ENCODE results near the gene UPK1A. TPM values are rescaled to one million over a fixed set of nuclear protein-coding genes. Genes with fewer than 3 reads are reported as not detected.

UPK1A gene
- total and polyA plus RNA-seq, 9 of the 15 experiments (the other 6 are each of a cell fraction or from before 2014, with no cell fraction given), result 0.06 to 0.13 TPM; not detected in 7

DNA sequence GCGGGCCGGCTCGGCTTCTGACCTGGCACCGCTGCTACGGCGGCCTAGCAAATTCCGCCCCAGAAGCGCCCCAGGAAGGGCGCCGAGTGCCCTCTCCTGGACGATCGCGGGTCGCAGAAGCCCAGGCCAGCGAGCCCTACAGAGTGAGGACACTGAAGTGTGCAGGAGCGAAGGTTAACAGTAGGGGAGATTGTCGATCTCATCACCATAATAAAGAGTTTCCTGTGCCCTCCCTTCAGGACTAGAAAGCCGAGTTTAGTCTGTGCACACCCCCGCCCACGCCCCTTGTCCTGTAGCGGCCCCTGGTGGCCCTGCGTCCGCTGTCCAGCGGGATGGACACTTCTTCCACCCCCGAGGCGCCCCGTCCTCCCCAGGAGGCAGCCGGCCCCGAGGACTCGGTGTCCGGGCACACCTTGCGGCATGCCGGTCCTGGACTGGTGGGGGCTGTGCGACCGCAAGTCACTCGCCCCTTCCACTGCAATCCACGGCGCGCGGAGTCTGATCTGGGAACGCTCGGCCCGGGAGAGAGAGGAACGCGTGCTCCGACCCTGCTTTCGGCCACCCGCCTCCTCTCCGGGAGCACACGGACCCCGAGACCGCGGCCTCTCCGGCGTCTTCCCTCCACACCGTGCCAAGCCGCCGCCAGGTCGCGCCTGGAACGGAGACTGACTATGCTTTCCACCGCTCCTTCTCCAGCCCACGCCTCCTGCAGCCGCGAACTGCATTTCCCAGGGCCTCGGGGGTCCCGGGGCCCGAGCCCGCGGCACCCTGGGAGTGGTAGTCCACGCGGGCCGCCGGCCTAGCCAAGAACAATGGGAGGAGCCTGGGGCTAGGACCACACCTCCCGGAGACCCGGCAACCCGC lies 50.7 kb downstream of the UPK1A start (continued):
- TF ChIP-seq, protein P1, sequence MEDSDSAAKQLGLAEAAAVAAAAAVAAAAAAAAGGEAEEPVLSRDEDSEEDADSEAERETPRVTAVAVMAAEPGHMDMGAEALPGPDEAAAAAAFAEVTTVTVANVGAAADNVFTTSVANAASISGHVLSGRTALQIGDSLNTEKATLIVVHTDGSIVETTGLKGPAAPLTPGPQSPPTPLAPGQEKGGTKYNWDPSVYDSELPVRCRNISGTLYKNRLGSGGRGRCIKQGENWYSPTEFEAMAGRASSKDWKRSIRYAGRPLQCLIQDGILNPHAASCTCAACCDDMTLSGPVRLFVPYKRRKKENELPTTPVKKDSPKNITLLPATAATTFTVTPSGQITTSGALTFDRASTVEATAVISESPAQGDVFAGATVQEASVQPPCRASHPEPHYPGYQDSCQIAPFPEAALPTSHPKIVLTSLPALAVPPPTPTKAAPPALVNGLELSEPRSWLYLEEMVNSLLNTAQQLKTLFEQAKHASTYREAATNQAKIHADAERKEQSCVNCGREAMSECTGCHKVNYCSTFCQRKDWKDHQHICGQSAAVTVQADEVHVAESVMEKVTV (CRISPR knock-in tag; IDR thresholded peaks at IDR 0.05), result peak; percentile 92
- TF ChIP-seq MTA2 (IDR thresholded peaks at IDR 0.05; ENCODE audit: low read depth) (no peak), JUND (IDR thresholded peaks at IDR 0.05; ENCODE audit: borderline replicate concordance, low read depth, low read length) (peak; percentile 67), JUND (tag; IDR thresholded peaks at IDR 0.05; ENCODE audit: borderline replicate concordance, low read depth, low read length) (no peak), SIN3B (IDR thresholded peaks at IDR 0.05; ENCODE audit: low read depth) (no peak), SPI1 (IDR thresholded peaks at IDR 0.05; ENCODE audit: borderline replicate concordance, low read depth, low read length) (no peak)
- TF ChIP-seq, protein P2, sequence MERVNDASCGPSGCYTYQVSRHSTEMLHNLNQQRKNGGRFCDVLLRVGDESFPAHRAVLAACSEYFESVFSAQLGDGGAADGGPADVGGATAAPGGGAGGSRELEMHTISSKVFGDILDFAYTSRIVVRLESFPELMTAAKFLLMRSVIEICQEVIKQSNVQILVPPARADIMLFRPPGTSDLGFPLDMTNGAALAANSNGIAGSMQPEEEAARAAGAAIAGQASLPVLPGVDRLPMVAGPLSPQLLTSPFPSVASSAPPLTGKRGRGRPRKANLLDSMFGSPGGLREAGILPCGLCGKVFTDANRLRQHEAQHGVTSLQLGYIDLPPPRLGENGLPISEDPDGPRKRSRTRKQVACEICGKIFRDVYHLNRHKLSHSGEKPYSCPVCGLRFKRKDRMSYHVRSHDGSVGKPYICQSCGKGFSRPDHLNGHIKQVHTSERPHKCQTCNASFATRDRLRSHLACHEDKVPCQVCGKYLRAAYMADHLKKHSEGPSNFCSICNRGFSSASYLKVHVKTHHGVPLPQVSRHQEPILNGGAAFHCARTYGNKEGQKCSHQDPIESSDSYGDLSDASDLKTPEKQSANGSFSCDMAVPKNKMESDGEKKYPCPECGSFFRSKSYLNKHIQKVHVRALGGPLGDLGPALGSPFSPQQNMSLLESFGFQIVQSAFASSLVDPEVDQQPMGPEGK (CRISPR knock-in tag; IDR thresholded peaks at IDR 0.05; ENCODE audit: borderline replicate concordance), result no peak
- TF ChIP-seq, protein P3, sequence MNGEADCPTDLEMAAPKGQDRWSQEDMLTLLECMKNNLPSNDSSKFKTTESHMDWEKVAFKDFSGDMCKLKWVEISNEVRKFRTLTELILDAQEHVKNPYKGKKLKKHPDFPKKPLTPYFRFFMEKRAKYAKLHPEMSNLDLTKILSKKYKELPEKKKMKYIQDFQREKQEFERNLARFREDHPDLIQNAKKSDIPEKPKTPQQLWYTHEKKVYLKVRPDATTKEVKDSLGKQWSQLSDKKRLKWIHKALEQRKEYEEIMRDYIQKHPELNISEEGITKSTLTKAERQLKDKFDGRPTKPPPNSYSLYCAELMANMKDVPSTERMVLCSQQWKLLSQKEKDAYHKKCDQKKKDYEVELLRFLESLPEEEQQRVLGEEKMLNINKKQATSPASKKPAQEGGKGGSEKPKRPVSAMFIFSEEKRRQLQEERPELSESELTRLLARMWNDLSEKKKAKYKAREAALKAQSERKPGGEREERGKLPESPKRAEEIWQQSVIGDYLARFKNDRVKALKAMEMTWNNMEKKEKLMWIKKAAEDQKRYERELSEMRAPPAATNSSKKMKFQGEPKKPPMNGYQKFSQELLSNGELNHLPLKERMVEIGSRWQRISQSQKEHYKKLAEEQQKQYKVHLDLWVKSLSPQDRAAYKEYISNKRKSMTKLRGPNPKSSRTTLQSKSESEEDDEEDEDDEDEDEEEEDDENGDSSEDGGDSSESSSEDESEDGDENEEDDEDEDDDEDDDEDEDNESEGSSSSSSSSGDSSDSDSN (IDR thresholded peaks at IDR 0.05; ENCODE audit: borderline replicate concordance in 1 of 2, low read depth in 2 of 2, low read length in 2 of 2), result peak; percentile 86 to 93
- TF ChIP-seq, protein P4, sequence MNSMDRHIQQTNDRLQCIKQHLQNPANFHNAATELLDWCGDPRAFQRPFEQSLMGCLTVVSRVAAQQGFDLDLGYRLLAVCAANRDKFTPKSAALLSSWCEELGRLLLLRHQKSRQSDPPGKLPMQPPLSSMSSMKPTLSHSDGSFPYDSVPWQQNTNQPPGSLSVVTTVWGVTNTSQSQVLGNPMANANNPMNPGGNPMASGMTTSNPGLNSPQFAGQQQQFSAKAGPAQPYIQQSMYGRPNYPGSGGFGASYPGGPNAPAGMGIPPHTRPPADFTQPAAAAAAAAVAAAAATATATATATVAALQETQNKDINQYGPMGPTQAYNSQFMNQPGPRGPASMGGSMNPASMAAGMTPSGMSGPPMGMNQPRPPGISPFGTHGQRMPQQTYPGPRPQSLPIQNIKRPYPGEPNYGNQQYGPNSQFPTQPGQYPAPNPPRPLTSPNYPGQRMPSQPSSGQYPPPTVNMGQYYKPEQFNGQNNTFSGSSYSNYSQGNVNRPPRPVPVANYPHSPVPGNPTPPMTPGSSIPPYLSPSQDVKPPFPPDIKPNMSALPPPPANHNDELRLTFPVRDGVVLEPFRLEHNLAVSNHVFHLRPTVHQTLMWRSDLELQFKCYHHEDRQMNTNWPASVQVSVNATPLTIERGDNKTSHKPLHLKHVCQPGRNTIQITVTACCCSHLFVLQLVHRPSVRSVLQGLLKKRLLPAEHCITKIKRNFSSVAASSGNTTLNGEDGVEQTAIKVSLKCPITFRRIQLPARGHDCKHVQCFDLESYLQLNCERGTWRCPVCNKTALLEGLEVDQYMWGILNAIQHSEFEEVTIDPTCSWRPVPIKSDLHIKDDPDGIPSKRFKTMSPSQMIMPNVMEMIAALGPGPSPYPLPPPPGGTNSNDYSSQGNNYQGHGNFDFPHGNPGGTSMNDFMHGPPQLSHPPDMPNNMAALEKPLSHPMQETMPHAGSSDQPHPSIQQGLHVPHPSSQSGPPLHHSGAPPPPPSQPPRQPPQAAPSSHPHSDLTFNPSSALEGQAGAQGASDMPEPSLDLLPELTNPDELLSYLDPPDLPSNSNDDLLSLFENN (IDR thresholded peaks at IDR 0.05; ENCODE audit: low read depth in 2 of 2, low read length in 2 of 2), result no peak
- TF ChIP-seq, protein P5, sequence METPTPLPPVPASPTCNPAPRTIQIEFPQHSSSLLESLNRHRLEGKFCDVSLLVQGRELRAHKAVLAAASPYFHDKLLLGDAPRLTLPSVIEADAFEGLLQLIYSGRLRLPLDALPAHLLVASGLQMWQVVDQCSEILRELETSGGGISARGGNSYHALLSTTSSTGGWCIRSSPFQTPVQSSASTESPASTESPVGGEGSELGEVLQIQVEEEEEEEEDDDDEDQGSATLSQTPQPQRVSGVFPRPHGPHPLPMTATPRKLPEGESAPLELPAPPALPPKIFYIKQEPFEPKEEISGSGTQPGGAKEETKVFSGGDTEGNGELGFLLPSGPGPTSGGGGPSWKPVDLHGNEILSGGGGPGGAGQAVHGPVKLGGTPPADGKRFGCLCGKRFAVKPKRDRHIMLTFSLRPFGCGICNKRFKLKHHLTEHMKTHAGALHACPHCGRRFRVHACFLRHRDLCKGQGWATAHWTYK (CRISPR knock-in tag; IDR thresholded peaks at IDR 0.05), result peak; percentile 79; the same call in 1 of the 2 replicates

Measured in K562 (cell line).